Gastroesophageal sphincter (tissue), 3 donors: ENCODE data around the gene FAM193B.

ENCODE experiments used
- POLR2A ChIP-seq, 2 donors: fragments of 450-650 bp; IDR thresholded peaks; one replicate each; pipeline ENCODE4 v1.6.1; 2017; ENCODE audit warnings: antibody characterized with exemption in 2 of 2, mild to moderate bottlenecking in 2 of 2, moderate library complexity in 1 of 2
- TF ChIP-seq, protein P1 (sequence below), 4 experiments: fragments of 200-600 bp in 2 of 4; fragments of 450-650 bp in 2 of 4; sonication (generic) in 1 of 4; IDR thresholded peaks; one replicate each; pipeline ENCODE4 v1.5.1; 2017 to 2019; ENCODE audit warnings: antibody characterized with exemption in 4 of 4, mild to moderate bottlenecking in 2 of 4, moderate library complexity in 2 of 4

DNA sequence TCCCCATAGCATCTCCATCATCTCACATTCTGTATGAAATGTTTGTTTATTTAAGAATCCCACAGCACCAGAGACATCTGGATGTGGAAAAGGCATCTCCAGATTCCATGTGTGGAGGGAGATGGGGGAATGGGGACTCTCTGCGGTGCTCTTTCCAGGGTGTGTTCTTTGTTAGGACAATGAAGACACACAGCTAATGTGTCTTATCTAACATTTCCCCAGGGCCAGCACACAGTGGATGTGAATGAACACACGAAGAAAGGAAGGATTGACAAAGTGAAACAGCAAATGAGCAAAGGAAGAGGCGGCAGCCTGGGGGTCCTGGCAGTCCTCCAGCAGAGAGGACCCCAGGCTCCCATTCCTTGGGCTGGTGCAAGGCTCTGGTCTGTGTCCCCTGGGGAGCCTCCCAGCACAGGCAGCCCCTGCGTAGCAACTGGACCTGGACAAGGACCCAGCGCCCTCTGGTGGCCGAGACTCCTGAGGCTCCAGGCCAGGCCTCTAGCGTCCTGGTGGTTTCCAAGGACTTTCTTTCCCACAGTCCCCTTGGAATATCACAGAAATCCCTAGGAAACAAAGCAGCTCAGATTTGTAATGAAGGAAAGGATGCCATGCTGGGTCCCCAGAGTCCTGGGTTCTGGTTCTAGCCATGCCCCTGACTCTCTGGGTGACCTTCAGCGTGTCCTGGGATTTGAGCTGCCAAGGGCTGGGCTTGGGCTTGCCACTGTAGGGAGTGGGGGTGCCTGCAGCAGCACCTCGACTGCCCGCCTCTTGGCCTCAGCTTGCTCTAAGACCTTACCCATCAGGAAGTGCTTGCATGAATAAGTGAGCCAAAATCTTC is 53.5 kb downstream of the FAM193B start:
- TF ChIP-seq, protein P1, sequence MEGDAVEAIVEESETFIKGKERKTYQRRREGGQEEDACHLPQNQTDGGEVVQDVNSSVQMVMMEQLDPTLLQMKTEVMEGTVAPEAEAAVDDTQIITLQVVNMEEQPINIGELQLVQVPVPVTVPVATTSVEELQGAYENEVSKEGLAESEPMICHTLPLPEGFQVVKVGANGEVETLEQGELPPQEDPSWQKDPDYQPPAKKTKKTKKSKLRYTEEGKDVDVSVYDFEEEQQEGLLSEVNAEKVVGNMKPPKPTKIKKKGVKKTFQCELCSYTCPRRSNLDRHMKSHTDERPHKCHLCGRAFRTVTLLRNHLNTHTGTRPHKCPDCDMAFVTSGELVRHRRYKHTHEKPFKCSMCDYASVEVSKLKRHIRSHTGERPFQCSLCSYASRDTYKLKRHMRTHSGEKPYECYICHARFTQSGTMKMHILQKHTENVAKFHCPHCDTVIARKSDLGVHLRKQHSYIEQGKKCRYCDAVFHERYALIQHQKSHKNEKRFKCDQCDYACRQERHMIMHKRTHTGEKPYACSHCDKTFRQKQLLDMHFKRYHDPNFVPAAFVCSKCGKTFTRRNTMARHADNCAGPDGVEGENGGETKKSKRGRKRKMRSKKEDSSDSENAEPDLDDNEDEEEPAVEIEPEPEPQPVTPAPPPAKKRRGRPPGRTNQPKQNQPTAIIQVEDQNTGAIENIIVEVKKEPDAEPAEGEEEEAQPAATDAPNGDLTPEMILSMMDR (IDR thresholded peaks at IDR 0.05) = peak in 3 of 4 experiments; percentile 93 to 97 (median 94)
- TF ChIP-seq POLR2A (IDR thresholded peaks at IDR 0.05) = no peak
